ENCODE data around the gene HSPA2.

DNA sequence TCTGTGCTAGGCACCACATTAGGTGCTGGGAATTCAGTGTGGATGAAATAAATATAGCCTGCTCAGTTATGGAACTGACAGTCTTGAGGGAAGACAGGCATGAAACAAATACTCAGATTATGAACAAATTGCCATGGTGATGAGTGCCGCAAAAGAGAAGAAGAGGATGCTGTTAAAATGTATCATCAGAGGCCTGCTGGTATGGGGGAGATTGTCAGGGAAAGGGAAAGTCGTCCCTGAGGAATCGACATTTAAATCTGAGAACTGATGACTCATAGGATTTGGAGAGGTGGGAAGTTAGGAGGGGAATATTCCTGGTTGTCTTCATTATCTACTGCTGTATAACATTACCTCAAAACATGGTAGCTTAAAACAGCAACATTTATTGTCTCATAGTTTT, 51.3 kb downstream of the HSPA2 start:
- no peak for TF ChIP-seq POLR2A (IDR thresholded peaks at IDR 0.05)
- TF ChIP-seq, protein P1, sequence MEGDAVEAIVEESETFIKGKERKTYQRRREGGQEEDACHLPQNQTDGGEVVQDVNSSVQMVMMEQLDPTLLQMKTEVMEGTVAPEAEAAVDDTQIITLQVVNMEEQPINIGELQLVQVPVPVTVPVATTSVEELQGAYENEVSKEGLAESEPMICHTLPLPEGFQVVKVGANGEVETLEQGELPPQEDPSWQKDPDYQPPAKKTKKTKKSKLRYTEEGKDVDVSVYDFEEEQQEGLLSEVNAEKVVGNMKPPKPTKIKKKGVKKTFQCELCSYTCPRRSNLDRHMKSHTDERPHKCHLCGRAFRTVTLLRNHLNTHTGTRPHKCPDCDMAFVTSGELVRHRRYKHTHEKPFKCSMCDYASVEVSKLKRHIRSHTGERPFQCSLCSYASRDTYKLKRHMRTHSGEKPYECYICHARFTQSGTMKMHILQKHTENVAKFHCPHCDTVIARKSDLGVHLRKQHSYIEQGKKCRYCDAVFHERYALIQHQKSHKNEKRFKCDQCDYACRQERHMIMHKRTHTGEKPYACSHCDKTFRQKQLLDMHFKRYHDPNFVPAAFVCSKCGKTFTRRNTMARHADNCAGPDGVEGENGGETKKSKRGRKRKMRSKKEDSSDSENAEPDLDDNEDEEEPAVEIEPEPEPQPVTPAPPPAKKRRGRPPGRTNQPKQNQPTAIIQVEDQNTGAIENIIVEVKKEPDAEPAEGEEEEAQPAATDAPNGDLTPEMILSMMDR (IDR thresholded peaks at IDR 0.05): no peak
- TF ChIP-seq EP300 (IDR thresholded peaks at IDR 0.05): no peak
- no peak for TF ChIP-seq POLR2AphosphoS5 (IDR thresholded peaks at IDR 0.05)

Data from gastroesophageal sphincter (tissue), 3 donors.